CD4-positive, alpha-beta T cell (primary cell): Measurements from ENCODE around the gene SYNRG. TPM values are rescaled to one million over a fixed set of nuclear protein-coding genes. Genes with fewer than 3 reads are reported as not detected.

Experiments
- ATAC-seq: fragments of 200-7000 bp; cut with Tn5 transposase; one replicate; pipeline ENCODE4 v1.10.0; 2022; ENCODE audit warnings: mild to moderate bottlenecking; ENCODE audit not compliant: poor library complexity
- CTCF ChIA-PET: fragments of 350-600 bp; sonication (Branson Sonifier 250); formaldehyde crosslinking; loops from one replicate; lab custom pipeline; 2021; ENCODE audit warnings: antibody characterized with exemption, inconsistent platforms; lab: Charles Lee
- POLR2A ChIA-PET: fragments of 350-600 bp; sonication (Branson Sonifier 250); formaldehyde crosslinking; loops from one replicate; lab custom pipeline; 2021; ENCODE audit warnings: antibody characterized with exemption, inconsistent platforms; lab: Charles Lee
- DNase-seq, 14 experiments: peaks; one replicate each; pipeline ENCODE4 v3.0.0-alpha.2; 2013 to 2020; ENCODE audit warnings: mixed read lengths in 2 of 14
- H3K27ac ChIP-seq, 2 donors: one replicate each; pipeline versions ENCODE4 v1.5.1 to v1.7.0; 2013; ENCODE audit warnings: low read length in 2 of 2, low read depth in 1 of 2, mild to moderate bottlenecking in 1 of 2
- H3K27me3 ChIP-seq, 2 experiments: 1 replicate in 1 of 2; 2 replicates in 1 of 2; pipeline versions ENCODE4 v1.6.1 to v1.7.0; 2013; ENCODE audit warnings: low read length in 2 of 2, control low read depth in 1 of 2, mild to moderate bottlenecking in 1 of 2, moderate library complexity in 1 of 2; ENCODE audit not compliant: insufficient read depth in 2 of 2, control insufficient read depth in 1 of 2
- H3K36me3 ChIP-seq: one replicate; pipeline ENCODE4 v1.6.1; 2013; ENCODE audit warnings: low read length, control low read depth; ENCODE audit not compliant: insufficient read depth
- H3K4me1 ChIP-seq: one replicate; pipeline ENCODE4 v1.6.1; 2013; ENCODE audit warnings: low read length, control low read depth; ENCODE audit not compliant: insufficient read depth
- H3K4me3 ChIP-seq: one replicate; pipeline ENCODE4 v1.5.1; 2013; ENCODE audit warnings: mild to moderate bottlenecking, low read length, moderate library complexity
- H3K9me3 ChIP-seq, 2 experiments: 1 replicate in 1 of 2; 2 replicates in 1 of 2; pipeline versions ENCODE4 v1.6.1 to v1.7.0; 2013; ENCODE audit warnings: low read length in 2 of 2, mild to moderate bottlenecking in 2 of 2, control low read depth in 1 of 2, moderate library complexity in 1 of 2; ENCODE audit not compliant: control insufficient read depth in 1 of 2, insufficient read depth in 1 of 2
- H3K27ac Mint-ChIP-seq: one replicate; pipeline ENCODE4 v1.8.0; 2020; ENCODE audit warnings: mixed read lengths
- H3K27me3 Mint-ChIP-seq: one replicate; pipeline ENCODE4 v1.8.0; 2021; ENCODE audit warnings: mixed read lengths
- H3K36me3 Mint-ChIP-seq: one replicate; pipeline ENCODE4 v1.8.0; 2021; ENCODE audit warnings: low read depth, mixed read lengths
- H3K4me1 Mint-ChIP-seq: one replicate; pipeline ENCODE4 v1.8.0; 2021; ENCODE audit warnings: low read depth, mixed read lengths
- H3K4me3 Mint-ChIP-seq: one replicate; pipeline ENCODE4 v1.8.0; 2020; ENCODE audit warnings: mild to moderate bottlenecking, mixed read lengths
- H3K9me3 Mint-ChIP-seq: one replicate; pipeline ENCODE4 v1.8.0; 2020; ENCODE audit warnings: mixed read lengths
- CTCF ChIP-seq: fragments of 200-600 bp; IDR thresholded peaks from one replicate; pipeline ENCODE4 v1.8.0; 2022; ENCODE audit warnings: antibody characterized with exemption, mild to moderate bottlenecking
- intact Hi-C, 2 experiments: fragments of 100-400 bp; cut with DNase I in 1 of 2; cut with micrococcal nuclease in 1 of 2; formaldehyde crosslinking; loops; one replicate each; pipeline versions ENCODE4 v1.15.1 to v1.9.0; 2023 to 2025; cut with DNase I, micrococcal nuclease
- total RNA-seq, 174 experiments: library from RNA in 2 of 174; stranded (reverse) in 2 of 174; gene quantifications; one replicate each; pipeline ENCODE4 v1.2.3 and lab custom pipeline; 2021 to 2026

Gene SYNRG
- total RNA-seq, 2 experiments from 2014 or later: 40.0 to 45.8 TPM

GRCh38 chr17:37505333-37505732 is 103.9 kb downstream of the SYNRG start:
- POLR2A ChIA-PET: no interaction called here
- no peak for ATAC-seq
- Histone ChIP-seq H3K36me3 (no peaks in the 10 kb centered on the region), H3K27me3 (no peaks in the 10 kb centered on the region), H3K27ac (no peak overlapping the region), H3K4me1 (peaks cover 5% of the 10 kb centered on the region), H3K9me3 (no peaks in the 10 kb centered on the region), H3K4me3 (no peak overlapping the region)
- Mint-ChIP-seq H3K4me1 (peaks cover 8% of the 10 kb centered on the region), H3K27me3 (no peaks in the 10 kb centered on the region), H3K27ac (no peak overlapping the region), H3K9me3 (no peaks in the 10 kb centered on the region), H3K36me3 (no peaks in the 10 kb centered on the region), H3K4me3 (no peak overlapping the region)
- CTCF ChIA-PET: no interaction called here
- TF ChIP-seq CTCF: no peak
- DNase-seq: no peak
- intact Hi-C loops: no loop called here

DNA sequence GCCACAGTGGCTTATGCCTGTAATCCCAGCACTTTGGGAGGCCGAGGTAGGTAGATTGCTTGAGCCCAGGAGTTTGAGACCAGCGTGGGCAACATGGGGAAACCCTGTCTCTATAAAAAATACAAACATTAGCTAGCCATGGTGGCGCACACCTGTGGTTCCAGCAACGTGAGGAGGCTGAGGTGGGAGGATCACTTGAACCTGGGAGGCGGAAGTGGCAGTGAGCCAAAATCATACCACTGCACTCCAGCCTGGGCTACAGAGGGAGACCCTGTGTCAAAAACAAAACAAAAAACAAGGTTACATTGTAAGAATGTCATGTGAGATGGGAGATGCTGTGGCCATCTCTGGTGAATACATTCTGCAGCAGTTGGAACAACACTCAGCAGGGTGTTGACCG is 106.1 kb downstream of the SYNRG start:
- POLR2A ChIA-PET: no interaction called here
- intact Hi-C loops: no loop called here

DNA sequence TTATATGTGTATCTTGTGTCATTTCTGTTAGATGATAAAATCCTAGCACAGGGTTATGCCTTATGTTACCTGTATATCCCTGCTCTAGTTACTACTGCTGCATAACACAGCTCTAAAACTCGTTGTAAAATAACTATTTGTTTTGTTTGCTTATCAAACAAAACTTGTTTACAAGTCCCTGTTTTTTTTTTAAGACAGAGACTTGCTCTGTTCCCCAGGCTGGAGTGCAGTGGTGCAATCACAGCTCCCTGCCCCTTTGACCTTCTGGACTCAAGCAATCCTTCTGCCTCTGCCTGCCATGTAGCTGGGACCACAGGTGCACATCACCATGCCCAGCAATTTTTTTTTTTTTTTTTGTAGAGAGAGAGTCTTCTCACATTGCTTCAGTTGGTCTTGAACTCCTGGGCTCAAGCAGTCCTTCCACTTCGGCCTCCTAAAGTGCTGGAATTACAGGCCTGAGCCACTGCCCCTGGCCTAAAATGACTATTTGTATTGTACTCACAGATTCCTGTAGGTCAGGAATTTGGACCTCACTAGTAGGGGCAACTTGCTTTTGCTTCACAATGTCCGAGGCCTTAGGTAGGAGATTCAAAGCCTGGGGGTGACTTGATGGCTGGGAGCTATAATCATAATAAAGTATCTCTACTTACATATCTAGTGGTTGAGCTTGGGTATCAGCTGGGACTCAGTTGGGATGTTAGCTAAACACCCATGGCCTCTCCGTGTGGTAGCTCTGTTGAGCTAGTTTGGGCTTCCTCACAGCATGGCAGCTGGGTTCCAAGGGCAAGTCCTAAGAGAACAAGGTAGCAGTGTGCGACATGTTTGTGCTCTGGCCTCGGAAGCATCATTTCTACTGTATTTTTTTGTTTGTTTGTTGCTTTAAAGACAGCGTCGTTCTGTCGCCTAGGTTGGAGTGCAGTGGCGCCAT is 106.9 kb downstream of the SYNRG start:
- H3K9me3 ChIP-seq: no peaks in the 10 kb centered on the region
- CTCF ChIA-PET: no interaction called here
- Mint-ChIP-seq H3K9me3 (no peaks in the 10 kb centered on the region), H3K27me3 (no peaks in the 10 kb centered on the region), H3K27ac (no peak overlapping the region), H3K4me1 (no peaks in the 10 kb centered on the region), H3K36me3 (no peaks in the 10 kb centered on the region), H3K4me3 (no peak overlapping the region)
- DNase-seq (no peak), ATAC-seq (no peak)
- no peak overlapping the region for H3K4me3 ChIP-seq
- H3K4me1 ChIP-seq: no peaks in the 10 kb centered on the region
- no peak for TF ChIP-seq CTCF
- H3K27me3 ChIP-seq: no peaks in the 10 kb centered on the region
- POLR2A ChIA-PET: no interaction called here
- intact Hi-C loops: no loop called here
- no peaks in the 10 kb centered on the region for H3K36me3 ChIP-seq
- H3K27ac ChIP-seq: no peak overlapping the region

More for the DNA sequence above, 106.1 kb downstream of the SYNRG start:
- Mint-ChIP-seq H3K36me3 (no peaks in the 10 kb centered on the region), H3K27me3 (no peaks in the 10 kb centered on the region), H3K4me1 (no peaks in the 10 kb centered on the region), H3K9me3 (no peaks in the 10 kb centered on the region), H3K27ac (no peak overlapping the region), H3K4me3 (no peak overlapping the region)
- H3K36me3 ChIP-seq: no peaks in the 10 kb centered on the region
- no peak overlapping the region for H3K27ac ChIP-seq
- H3K9me3 ChIP-seq: no peaks in the 10 kb centered on the region
- no peak for DNase-seq
- no peaks in the 10 kb centered on the region for H3K4me1 ChIP-seq
- CTCF ChIA-PET: no interaction called here
- no peaks in the 10 kb centered on the region for H3K27me3 ChIP-seq
- no peak for TF ChIP-seq CTCF
- H3K4me3 ChIP-seq: no peak overlapping the region
- ATAC-seq: no peak
